Measurements from ENCODE around the gene PHC2. TPM values are rescaled to one million over a fixed set of nuclear protein-coding genes. Genes with fewer than 3 reads are reported as not detected.
A peak's percentile ranks its signal among the peaks of the same experiment; 100 is the strongest.

The PHC2 gene
- total RNA-seq, 1 experiment from 2014 or later = 71.9 TPM

GRCh38 chr1:33428661-33429060 is 2.2 kb downstream of the PHC2 start:
- in situ Hi-C loops (cut with HindIII; ENCODE audit: low sequenced_read_pairs) = no loop called here
- no peak for DNase-seq (ENCODE audit: low spot score)

GRCh38 chr1:33426916-33427315 is 4.0 kb downstream of the PHC2 start:
- in situ Hi-C loops (cut with HindIII; ENCODE audit: low sequenced_read_pairs) = no loop called here
- DNase-seq (ENCODE audit: low spot score) = no peak

DNA sequence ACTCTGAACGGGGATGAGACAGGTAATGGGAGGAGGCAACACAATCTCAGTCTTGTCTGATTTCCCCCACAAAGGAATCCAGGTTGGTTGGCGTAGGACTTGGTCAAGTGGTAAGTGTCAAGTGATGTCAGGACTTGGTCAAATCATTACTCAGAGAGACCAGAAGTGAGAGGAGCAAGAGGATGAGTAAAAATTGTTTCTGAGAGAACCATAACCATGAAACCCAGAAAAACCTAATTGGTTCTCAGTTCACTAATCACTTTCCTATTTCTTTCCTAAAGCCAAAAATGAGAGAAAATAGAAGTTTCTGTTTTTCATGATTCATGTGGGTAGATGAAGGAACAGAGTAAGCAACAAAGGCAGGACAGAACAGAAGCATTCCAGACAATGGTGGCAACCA is 5.0 kb downstream of the PHC2 start:
- in situ Hi-C loops (cut with HindIII; ENCODE audit: low sequenced_read_pairs) = no loop called here

DNA sequence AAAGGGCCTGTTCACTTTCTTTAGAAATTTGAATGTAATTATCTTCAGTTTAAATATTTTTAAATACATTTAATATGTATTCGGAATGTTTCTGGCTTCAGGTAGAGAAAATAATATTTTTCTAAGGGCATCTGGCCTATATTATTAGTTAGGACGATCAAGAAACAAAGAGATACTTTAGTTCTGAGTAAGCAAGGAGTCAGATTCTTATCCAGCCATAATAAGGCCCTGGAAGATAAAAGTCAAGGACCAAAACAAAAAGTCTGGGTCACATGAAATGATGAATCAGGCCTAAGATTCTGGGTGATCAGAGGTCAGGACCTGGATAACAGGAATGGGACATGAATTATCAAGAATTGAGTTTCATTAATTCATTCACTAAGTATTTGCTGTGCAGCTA is 6.3 kb downstream of the PHC2 start:
- in situ Hi-C loops (cut with HindIII; ENCODE audit: low sequenced_read_pairs) = no loop called here
- DNase-seq (ENCODE audit: low spot score) = no peak

More for the DNA sequence above, 5.0 kb downstream of the PHC2 start:
- DNase-seq (ENCODE audit: low spot score) = no peak

DNA sequence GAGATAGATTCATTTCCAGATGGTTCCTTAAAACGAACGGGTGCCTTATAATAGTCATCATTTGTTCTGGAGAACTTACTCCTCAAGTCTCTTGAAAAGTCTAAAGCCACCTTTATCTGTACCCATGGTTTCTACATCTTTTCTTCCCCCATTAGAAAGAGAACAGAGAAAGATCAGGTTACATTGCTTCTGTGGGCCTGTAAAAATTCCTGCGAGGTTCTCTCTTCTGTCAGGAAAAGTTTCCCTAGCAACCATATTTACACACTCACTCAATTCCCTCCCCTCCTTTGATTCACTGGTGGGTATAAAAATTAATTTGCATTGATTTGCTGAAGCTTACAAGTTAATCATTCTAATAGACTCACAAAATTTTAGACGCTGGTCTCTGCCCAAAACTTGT is 6.7 kb downstream of the PHC2 start:
- no peak for DNase-seq (ENCODE audit: low spot score)
- in situ Hi-C loops (cut with HindIII; ENCODE audit: low sequenced_read_pairs) = no loop called here

- DNase-seq (ENCODE audit: low spot score) = no peak
- in situ Hi-C loops (cut with HindIII; ENCODE audit: low sequenced_read_pairs) = no loop called here
These were observed 9.8 kb downstream of the PHC2 start for GRCh38 chr1:33420870-33421775.

GRCh38 chr1:33418811-33419210 is 12.1 kb downstream of the PHC2 start:
- in situ Hi-C loops (cut with HindIII; ENCODE audit: low sequenced_read_pairs) = no loop called here
- no peak for DNase-seq (ENCODE audit: low spot score)

- in situ Hi-C loops (cut with HindIII; ENCODE audit: low sequenced_read_pairs) = no loop called here
- no peak for DNase-seq (ENCODE audit: low spot score)
These were observed 16.0 kb downstream of the PHC2 start for GRCh38 chr1:33414879-33415278.

GRCh38 chr1:33410091-33410701 is 20.7 kb downstream of the PHC2 start:
- in situ Hi-C loops (cut with HindIII; ENCODE audit: low sequenced_read_pairs) = no loop called here
- DNase-seq (ENCODE audit: low spot score) = peak; percentile 45

- no peak for DNase-seq (ENCODE audit: low spot score)
- in situ Hi-C loops (cut with HindIII; ENCODE audit: low sequenced_read_pairs) = no loop called here
These were observed 22.8 kb downstream of the PHC2 start for GRCh38 chr1:33408093-33408436.

- DNase-seq (ENCODE audit: low spot score) = no peak
- in situ Hi-C loops (cut with HindIII; ENCODE audit: low sequenced_read_pairs) = no loop called here
These were observed 23.4 kb downstream of the PHC2 start for GRCh38 chr1:33407352-33408092.

DNA sequence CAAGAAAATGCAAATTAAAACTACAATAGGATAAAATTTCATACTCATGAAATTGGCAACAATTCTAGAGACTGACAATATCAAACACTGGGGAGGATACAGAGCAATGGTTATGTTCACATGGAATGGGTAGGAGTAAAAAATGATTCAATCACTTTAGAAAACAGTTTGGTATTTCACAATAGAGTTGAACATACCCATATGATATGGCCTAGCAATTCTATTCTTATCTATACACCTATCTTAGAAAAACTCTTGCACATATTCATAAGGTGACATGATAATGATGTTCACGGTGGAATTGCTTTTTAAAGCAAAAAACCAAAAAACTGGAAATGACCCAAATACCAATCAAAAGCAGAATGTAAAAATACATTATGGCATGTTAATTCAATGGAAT is 28.7 kb downstream of the PHC2 start:
- DNase-seq (ENCODE audit: low spot score) = no peak
- in situ Hi-C loops (cut with HindIII; ENCODE audit: low sequenced_read_pairs) = no loop called here

DNA sequence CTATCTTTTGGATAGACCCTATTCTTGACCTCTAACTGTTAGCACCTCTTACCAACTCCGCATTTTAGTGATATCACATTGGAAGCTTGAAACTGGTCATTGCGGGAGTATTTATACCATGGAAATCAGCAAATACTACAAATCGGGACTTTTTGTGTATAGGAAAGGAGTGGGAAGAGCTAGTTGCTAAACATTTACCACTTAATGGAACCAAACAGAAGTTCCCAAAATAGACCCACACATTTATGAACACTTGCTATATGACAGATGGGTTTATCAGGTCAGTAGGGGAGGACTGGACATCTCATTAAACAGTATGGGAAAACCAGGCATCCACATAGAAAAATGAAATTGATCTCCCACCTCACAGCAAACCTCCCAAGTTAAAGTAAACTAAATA is 29.4 kb downstream of the PHC2 start:
- DNase-seq (ENCODE audit: low spot score) = no peak
- in situ Hi-C loops (cut with HindIII; ENCODE audit: low sequenced_read_pairs) = no loop called here

DNA sequence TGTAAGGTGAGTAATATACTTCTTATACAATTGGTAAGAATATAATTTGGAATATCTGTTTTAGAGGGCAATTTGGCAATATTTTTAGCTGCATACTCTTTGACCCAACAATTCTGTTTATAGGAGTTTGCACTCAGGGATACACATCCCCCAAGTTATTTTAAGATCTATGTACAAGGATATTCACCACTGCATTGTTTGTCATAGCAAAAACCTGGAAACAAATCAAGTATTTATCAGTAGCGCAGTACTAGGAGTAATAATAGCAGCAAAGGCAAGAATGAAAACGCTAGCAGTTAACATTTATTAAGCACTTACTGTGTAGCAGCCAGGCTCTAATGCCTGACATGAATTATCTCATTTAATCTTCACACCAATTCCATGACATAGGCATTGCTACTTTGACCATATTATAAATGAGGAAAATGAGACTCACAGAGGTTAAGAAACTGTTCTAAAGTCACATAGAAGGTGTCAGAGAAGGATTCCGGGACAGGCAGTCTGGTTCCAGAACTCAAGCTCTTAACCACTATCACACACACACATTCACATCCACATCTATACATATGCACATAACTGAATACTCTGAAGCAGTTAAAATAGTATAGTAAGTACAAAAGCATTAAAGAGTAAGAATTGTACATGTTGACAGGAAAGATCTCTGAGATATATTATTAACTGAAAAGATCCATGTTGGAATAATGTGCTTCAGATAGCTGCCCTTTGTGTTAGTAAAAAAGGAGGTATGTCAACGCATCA is 30.6 kb downstream of the PHC2 start:
- DNase-seq (ENCODE audit: low spot score) = no peak
- in situ Hi-C loops (cut with HindIII; ENCODE audit: low sequenced_read_pairs) = no loop called here

DNA sequence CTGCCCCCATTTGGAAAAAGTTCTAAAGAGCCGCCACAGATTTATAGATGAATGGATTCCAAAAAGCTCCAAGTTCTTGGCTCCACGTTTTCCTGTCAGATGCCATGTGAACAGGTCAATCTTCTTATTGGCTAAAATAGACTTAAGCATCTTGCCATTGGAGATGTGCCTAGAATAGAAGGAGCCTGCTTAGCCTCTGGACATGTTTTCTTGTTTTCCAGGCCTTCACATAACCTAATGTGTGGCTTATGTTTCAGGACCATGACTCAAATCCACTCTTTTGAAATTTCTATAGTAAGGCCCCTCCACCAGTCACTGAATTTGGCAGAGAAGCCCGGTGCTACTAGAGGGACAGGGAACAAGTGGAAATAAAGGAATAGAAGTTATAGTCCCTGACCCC is 31.5 kb downstream of the PHC2 start:
- no peak for DNase-seq (ENCODE audit: low spot score)
- in situ Hi-C loops (cut with HindIII; ENCODE audit: low sequenced_read_pairs) = no loop called here

GRCh38 chr1:33397994-33398393 is 32.9 kb downstream of the PHC2 start:
- in situ Hi-C loops (cut with HindIII; ENCODE audit: low sequenced_read_pairs) = no loop called here
- no peak for DNase-seq (ENCODE audit: low spot score)

GRCh38 chr1:33397125-33397506 is 33.8 kb downstream of the PHC2 start:
- in situ Hi-C loops (cut with HindIII; ENCODE audit: low sequenced_read_pairs) = no loop called here
- no peak for DNase-seq (ENCODE audit: low spot score)

DNA sequence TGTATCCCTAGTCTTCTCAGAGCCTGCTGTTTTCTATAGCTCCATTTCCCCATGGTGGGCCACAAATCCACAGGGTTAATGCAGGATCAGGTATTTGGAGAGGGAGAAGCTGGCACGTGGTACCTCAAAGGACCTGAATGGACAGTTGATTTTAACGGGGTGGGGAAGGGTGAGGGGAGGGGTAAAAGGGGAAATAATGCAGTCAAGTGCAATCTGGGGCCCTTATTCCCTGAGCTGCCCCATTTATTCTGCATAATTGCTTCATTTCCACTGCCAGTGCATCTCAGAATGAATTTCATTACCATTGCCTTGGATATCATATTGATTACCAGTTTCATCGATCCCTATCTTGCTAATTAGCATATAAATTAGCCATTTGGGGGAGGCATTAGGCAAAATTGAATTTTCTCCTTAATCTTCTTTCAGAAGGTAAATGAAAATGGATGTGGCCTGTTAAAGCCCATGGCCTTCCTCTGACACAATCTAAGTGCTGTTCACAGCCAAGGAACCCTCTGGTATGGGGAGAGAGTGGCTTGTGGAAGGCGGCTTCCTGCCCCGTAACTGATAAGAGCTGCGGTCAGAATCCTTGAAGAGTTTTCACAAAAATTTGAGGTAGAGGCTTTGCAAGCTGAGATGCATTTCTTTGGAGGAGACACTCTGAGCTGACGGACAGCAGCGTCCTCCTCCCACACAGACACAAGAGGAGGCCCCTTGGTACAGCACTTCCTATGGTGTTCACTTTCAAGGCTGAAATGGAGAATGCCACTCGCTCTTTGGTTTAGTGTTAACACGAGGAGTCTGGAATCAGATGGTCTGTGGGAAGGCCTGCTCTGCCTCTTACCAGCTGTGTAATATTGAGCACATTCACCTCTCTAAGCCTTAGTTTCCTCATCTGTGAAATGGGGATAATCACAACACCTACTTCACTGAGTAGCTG is 34.4 kb downstream of the PHC2 start:
- in situ Hi-C loops (cut with HindIII; ENCODE audit: low sequenced_read_pairs) = no loop called here
- no peak for DNase-seq (ENCODE audit: low spot score)

GRCh38 chr1:33394770-33395169 is 36.1 kb downstream of the PHC2 start:
- in situ Hi-C loops (cut with HindIII; ENCODE audit: low sequenced_read_pairs) = no loop called here
- no peak for DNase-seq (ENCODE audit: low spot score)
